ENCODE measurements around the gene CIRBP. TPM values are rescaled to one million over a fixed set of nuclear protein-coding genes. Genes with fewer than 3 reads are reported as not detected.

The CIRBP gene
- total and polyA plus RNA-seq, 9 of the 15 experiments (the other 6 are each of a cell fraction or from before 2014, with no cell fraction given): 20.5 to 327 (median 176) TPM

DNA sequence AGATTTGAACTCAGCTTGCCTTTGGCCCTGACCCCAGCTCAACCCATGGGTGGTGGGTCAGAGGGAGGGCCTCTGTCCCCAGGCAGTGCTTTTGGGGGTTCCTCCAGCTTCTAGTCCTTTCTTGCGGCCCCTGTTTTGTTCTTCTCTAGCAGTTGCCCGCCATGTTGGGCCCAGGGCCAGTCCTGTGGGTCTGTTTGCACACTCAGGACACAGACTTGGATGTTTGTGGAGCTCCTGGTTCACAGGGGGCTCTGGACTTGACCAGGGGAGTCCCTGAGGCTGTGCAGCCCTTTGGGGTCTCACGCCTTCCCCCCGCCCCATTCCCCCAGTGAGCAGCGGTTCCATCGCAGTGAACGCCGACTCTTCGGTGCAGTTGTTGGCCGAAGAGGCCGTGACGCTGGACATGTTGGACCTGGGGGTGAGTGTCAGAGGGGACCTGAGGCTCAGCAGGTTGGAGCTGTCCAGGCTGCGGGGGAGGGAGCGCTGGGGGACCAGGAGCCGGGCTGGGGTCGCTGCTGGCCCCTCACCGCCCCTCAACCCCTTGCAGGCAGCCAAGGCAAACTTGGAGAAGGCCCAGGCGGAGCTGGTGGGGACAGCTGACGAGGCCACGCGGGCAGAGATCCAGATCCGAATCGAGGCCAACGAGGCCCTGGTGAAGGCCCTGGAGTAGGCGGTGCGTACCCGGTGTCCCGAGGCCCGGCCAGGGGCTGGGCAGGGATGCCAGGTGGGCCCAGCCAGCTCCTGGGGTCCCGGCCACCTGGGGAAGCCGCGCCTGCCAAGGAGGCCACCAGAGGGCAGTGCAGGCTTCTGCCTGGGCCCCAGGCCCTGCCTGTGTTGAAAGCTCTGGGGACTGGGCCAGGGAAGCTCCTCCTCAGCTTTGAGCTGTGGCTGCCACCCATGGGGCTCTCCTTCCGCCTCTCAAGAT lies 25.1 kb upstream of the CIRBP start (continued):
- TF ChIP-seq, protein P1, sequence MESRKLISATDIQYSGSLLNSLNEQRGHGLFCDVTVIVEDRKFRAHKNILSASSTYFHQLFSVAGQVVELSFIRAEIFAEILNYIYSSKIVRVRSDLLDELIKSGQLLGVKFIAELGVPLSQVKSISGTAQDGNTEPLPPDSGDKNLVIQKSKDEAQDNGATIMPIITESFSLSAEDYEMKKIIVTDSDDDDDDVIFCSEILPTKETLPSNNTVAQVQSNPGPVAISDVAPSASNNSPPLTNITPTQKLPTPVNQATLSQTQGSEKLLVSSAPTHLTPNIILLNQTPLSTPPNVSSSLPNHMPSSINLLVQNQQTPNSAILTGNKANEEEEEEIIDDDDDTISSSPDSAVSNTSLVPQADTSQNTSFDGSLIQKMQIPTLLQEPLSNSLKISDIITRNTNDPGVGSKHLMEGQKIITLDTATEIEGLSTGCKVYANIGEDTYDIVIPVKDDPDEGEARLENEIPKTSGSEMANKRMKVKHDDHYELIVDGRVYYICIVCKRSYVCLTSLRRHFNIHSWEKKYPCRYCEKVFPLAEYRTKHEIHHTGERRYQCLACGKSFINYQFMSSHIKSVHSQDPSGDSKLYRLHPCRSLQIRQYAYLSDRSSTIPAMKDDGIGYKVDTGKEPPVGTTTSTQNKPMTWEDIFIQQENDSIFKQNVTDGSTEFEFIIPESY (CRISPR knock-in tag; IDR thresholded peaks at IDR 0.05): peak; percentile 51; the same call in 1 of the 2 replicates
- TF ChIP-seq CTCFL (IDR thresholded peaks at IDR 0.05; ENCODE audit: borderline replicate concordance, insufficient read depth, low read depth, low read length, poor library complexity, severe bottlenecking) (peak; percentile 76), GTF2F1 (IDR thresholded peaks at IDR 0.05; ENCODE audit: low read depth, low read length) (peak; percentile 16; the same call in 1 of the 2 replicates), ZBTB7A (IDR thresholded peaks at IDR 0.05; ENCODE audit: borderline replicate concordance, control insufficient read depth, low read depth, low read length) (peak; percentile 94), SAFB (IDR thresholded peaks at IDR 0.05; ENCODE audit: borderline replicate concordance, low read depth, low read length) (0 out of 2 replicates have a peak, but pooled peaks have one; percentile 30), MAFG (tag; conservative IDR thresholded peaks at IDR 0.05) (no peak), MYC (IDR thresholded peaks at IDR 0.05; ENCODE audit: low read depth, low read length) (peak; percentile 68; the same call in 1 of the 2 replicates), MYC (CRISPR knock-in tag; IDR thresholded peaks at IDR 0.05; ENCODE audit: borderline replicate concordance, low read depth) (no peak)
- TF ChIP-seq, protein P2, sequence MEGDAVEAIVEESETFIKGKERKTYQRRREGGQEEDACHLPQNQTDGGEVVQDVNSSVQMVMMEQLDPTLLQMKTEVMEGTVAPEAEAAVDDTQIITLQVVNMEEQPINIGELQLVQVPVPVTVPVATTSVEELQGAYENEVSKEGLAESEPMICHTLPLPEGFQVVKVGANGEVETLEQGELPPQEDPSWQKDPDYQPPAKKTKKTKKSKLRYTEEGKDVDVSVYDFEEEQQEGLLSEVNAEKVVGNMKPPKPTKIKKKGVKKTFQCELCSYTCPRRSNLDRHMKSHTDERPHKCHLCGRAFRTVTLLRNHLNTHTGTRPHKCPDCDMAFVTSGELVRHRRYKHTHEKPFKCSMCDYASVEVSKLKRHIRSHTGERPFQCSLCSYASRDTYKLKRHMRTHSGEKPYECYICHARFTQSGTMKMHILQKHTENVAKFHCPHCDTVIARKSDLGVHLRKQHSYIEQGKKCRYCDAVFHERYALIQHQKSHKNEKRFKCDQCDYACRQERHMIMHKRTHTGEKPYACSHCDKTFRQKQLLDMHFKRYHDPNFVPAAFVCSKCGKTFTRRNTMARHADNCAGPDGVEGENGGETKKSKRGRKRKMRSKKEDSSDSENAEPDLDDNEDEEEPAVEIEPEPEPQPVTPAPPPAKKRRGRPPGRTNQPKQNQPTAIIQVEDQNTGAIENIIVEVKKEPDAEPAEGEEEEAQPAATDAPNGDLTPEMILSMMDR (IDR thresholded peaks at IDR 0.05 in 2 of 3, conservative IDR thresholded peaks at IDR 0.05 in 1 of 3; ENCODE audit: insufficient read depth in 2 of 3, low read depth in 1 of 3, low read length in 3 of 3): peak; percentile 92 to 94 (median 94)
- TF ChIP-seq, protein P3, sequence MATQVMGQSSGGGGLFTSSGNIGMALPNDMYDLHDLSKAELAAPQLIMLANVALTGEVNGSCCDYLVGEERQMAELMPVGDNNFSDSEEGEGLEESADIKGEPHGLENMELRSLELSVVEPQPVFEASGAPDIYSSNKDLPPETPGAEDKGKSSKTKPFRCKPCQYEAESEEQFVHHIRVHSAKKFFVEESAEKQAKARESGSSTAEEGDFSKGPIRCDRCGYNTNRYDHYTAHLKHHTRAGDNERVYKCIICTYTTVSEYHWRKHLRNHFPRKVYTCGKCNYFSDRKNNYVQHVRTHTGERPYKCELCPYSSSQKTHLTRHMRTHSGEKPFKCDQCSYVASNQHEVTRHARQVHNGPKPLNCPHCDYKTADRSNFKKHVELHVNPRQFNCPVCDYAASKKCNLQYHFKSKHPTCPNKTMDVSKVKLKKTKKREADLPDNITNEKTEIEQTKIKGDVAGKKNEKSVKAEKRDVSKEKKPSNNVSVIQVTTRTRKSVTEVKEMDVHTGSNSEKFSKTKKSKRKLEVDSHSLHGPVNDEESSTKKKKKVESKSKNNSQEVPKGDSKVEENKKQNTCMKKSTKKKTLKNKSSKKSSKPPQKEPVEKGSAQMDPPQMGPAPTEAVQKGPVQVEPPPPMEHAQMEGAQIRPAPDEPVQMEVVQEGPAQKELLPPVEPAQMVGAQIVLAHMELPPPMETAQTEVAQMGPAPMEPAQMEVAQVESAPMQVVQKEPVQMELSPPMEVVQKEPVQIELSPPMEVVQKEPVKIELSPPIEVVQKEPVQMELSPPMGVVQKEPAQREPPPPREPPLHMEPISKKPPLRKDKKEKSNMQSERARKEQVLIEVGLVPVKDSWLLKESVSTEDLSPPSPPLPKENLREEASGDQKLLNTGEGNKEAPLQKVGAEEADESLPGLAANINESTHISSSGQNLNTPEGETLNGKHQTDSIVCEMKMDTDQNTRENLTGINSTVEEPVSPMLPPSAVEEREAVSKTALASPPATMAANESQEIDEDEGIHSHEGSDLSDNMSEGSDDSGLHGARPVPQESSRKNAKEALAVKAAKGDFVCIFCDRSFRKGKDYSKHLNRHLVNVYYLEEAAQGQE (IDR thresholded peaks at IDR 0.05; ENCODE audit: borderline replicate concordance): peak; percentile 83
- TF ChIP-seq, protein P3 (CRISPR knock-in tag; IDR thresholded peaks at IDR 0.05; ENCODE audit: low read depth): no peak

Measured in K562 (cell line).